IPS-15b (cell line): ENCODE results near the gene SUSD3.

ENCODE experiments used
- H3K27me3 ChIP-seq: one replicate; pipeline ENCODE4 v1.6.1; 2013; ENCODE audit warnings: low read length; ENCODE audit not compliant: control insufficient read depth, insufficient read depth
- H3K36me3 ChIP-seq: one replicate; pipeline ENCODE4 v1.6.1; 2013; ENCODE audit warnings: low read length; ENCODE audit not compliant: control insufficient read depth, insufficient read depth
- H3K4me1 ChIP-seq: one replicate; pipeline ENCODE4 v1.6.1; 2013; ENCODE audit warnings: mild to moderate bottlenecking, low read length; ENCODE audit not compliant: control insufficient read depth, insufficient read depth
- H3K4me3 ChIP-seq: one replicate; pipeline ENCODE4 v1.5.1; 2013; ENCODE audit warnings: low read depth, low read length
- H3K9ac ChIP-seq: one replicate; pipeline ENCODE4 v1.6.1; 2013; ENCODE audit warnings: low read depth, mild to moderate bottlenecking, low read length
- H3K9me3 ChIP-seq: one replicate; pipeline ENCODE4 v1.6.1; 2013; ENCODE audit warnings: mild to moderate bottlenecking, low read length; ENCODE audit not compliant: control insufficient read depth, insufficient read depth

The SUSD3 gene

GRCh38 chr9:93066978-93067603 is 8.6 kb downstream of the SUSD3 start:
- H3K9me3 ChIP-seq = no peaks in the 10 kb centered on the region
- H3K27me3 ChIP-seq = no peaks in the 10 kb centered on the region
- H3K9ac ChIP-seq = no peak overlapping the region
- no peak overlapping the region for H3K4me3 ChIP-seq
- no peaks in the 10 kb centered on the region for H3K36me3 ChIP-seq
- no peaks in the 10 kb centered on the region for H3K4me1 ChIP-seq

- no peaks in the 10 kb centered on the region for H3K4me1 ChIP-seq
- H3K9me3 ChIP-seq = no peaks in the 10 kb centered on the region
- H3K36me3 ChIP-seq = no peaks in the 10 kb centered on the region
- no peaks in the 10 kb centered on the region for H3K27me3 ChIP-seq
- no peak overlapping the region for H3K4me3 ChIP-seq
- no peak overlapping the region for H3K9ac ChIP-seq
Observed at GRCh38 chr9:93068956-93069355, 10.5 kb downstream of the SUSD3 start.

- Histone ChIP-seq H3K4me1 (no peaks in the 10 kb centered on the region), H3K27me3 (no peaks in the 10 kb centered on the region), H3K9me3 (no peaks in the 10 kb centered on the region), H3K4me3 (no peak overlapping the region), H3K36me3 (no peaks in the 10 kb centered on the region), H3K9ac (no peak overlapping the region)
Observed at GRCh38 chr9:93071464-93071863, 13.0 kb downstream of the SUSD3 start.

- no peaks in the 10 kb centered on the region for H3K36me3 ChIP-seq
- H3K4me3 ChIP-seq = no peak overlapping the region
- H3K4me1 ChIP-seq = no peaks in the 10 kb centered on the region
- no peak overlapping the region for H3K9ac ChIP-seq
- no peaks in the 10 kb centered on the region for H3K9me3 ChIP-seq
- H3K27me3 ChIP-seq = no peaks in the 10 kb centered on the region
Observed at GRCh38 chr9:93072383-93072795, 13.9 kb downstream of the SUSD3 start.

- no peaks in the 10 kb centered on the region for H3K27me3 ChIP-seq
- H3K36me3 ChIP-seq = no peaks in the 10 kb centered on the region
- H3K4me3 ChIP-seq = no peak overlapping the region
- H3K9me3 ChIP-seq = no peaks in the 10 kb centered on the region
- no peak overlapping the region for H3K9ac ChIP-seq
- no peaks in the 10 kb centered on the region for H3K4me1 ChIP-seq
Observed at GRCh38 chr9:93076101-93076791, 17.7 kb downstream of the SUSD3 start.

GRCh38 chr9:93076792-93077128 is 18.3 kb downstream of the SUSD3 start:
- Histone ChIP-seq H3K9me3 (no peaks in the 10 kb centered on the region), H3K27me3 (no peaks in the 10 kb centered on the region), H3K36me3 (no peaks in the 10 kb centered on the region), H3K4me3 (no peak overlapping the region), H3K9ac (no peak overlapping the region), H3K4me1 (no peaks in the 10 kb centered on the region)

- Histone ChIP-seq H3K36me3 (no peaks in the 10 kb centered on the region), H3K9me3 (no peaks in the 10 kb centered on the region), H3K4me1 (no peaks in the 10 kb centered on the region), H3K9ac (no peak overlapping the region), H3K27me3 (no peaks in the 10 kb centered on the region), H3K4me3 (no peak overlapping the region)
Observed at GRCh38 chr9:93077367-93077766, 18.9 kb downstream of the SUSD3 start.

GRCh38 chr9:93077811-93078210 is 19.3 kb downstream of the SUSD3 start:
- no peaks in the 10 kb centered on the region for H3K36me3 ChIP-seq
- H3K9me3 ChIP-seq = no peaks in the 10 kb centered on the region
- no peaks in the 10 kb centered on the region for H3K27me3 ChIP-seq
- no peak overlapping the region for H3K9ac ChIP-seq
- H3K4me3 ChIP-seq = no peak overlapping the region
- no peaks in the 10 kb centered on the region for H3K4me1 ChIP-seq

GRCh38 chr9:93079371-93079770 is 20.9 kb downstream of the SUSD3 start:
- no peak overlapping the region for H3K9ac ChIP-seq
- no peaks in the 10 kb centered on the region for H3K9me3 ChIP-seq
- H3K27me3 ChIP-seq = no peaks in the 10 kb centered on the region
- no peaks in the 10 kb centered on the region for H3K36me3 ChIP-seq
- H3K4me1 ChIP-seq = no peaks in the 10 kb centered on the region
- no peak overlapping the region for H3K4me3 ChIP-seq

- H3K9me3 ChIP-seq = no peaks in the 10 kb centered on the region
Observed at GRCh38 chr9:93080406-93080805, 21.9 kb downstream of the SUSD3 start.

GRCh38 chr9:93081081-93081529 is 22.6 kb downstream of the SUSD3 start:
- H3K36me3 ChIP-seq = no peaks in the 10 kb centered on the region
- H3K27me3 ChIP-seq = no peaks in the 10 kb centered on the region
- no peak overlapping the region for H3K9ac ChIP-seq
- no peak overlapping the region for H3K4me3 ChIP-seq
- no peaks in the 10 kb centered on the region for H3K9me3 ChIP-seq
- H3K4me1 ChIP-seq = no peaks in the 10 kb centered on the region

More at GRCh38 chr9:93080406-93080805, 21.9 kb downstream of the SUSD3 start:
- H3K4me3 ChIP-seq = no peak overlapping the region
- H3K4me1 ChIP-seq = no peaks in the 10 kb centered on the region
- no peaks in the 10 kb centered on the region for H3K27me3 ChIP-seq
- H3K9ac ChIP-seq = no peak overlapping the region
- no peaks in the 10 kb centered on the region for H3K36me3 ChIP-seq

GRCh38 chr9:93081931-93082330 is 23.4 kb downstream of the SUSD3 start:
- Histone ChIP-seq H3K9ac (no peak overlapping the region), H3K9me3 (no peaks in the 10 kb centered on the region), H3K4me1 (no peaks in the 10 kb centered on the region), H3K27me3 (no peaks in the 10 kb centered on the region), H3K36me3 (no peaks in the 10 kb centered on the region), H3K4me3 (no peak overlapping the region)
